NCI-H2227 treated with DMSO at 0.1 percent for 48 hours (cell line): ENCODE results near the gene OBP2B.
"Not testable (repeated sequence)": the region's sequence is repeated elsewhere in the genome, so short reads cannot be mapped to it uniquely, and the experiment has no call there.

Experiments used
- DNase-seq: peaks from one replicate; lab custom pipeline; 2025; lab: John Stamatoyannopoulos, UW

The OBP2B gene, protein sequence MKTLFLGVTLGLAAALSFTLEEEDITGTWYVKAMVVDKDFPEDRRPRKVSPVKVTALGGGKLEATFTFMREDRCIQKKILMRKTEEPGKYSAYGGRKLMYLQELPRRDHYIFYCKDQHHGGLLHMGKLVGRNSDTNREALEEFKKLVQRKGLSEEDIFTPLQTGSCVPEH

DNA sequence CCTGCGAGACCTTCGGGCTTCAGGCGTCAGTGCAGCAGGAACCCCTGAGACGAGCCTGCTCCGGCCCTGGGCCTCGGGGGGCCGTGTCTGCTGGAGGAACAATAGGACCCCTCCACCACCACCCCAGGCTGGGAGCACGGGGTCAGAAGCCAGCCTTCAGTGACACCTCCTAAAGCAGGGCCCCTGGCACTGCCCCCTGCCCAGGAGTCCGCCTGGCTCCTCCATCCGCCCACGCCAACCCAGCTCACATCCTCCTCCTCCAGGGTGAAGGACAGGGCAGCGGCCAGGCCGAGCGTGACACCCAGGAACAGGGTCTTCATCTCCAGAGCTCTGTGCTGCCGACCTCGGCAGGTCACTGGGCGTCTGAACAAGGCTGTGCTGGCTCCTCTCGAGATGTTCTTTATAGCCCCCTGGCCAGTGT is at the start of gene OBP2B:
TSS of gene OBP2B (minus strand) at position 371 of the 421 bp plus-strand sequence. CDS start at position 320, 51 bp downstream.
- DNase-seq = not testable (repeated sequence)

DNA sequence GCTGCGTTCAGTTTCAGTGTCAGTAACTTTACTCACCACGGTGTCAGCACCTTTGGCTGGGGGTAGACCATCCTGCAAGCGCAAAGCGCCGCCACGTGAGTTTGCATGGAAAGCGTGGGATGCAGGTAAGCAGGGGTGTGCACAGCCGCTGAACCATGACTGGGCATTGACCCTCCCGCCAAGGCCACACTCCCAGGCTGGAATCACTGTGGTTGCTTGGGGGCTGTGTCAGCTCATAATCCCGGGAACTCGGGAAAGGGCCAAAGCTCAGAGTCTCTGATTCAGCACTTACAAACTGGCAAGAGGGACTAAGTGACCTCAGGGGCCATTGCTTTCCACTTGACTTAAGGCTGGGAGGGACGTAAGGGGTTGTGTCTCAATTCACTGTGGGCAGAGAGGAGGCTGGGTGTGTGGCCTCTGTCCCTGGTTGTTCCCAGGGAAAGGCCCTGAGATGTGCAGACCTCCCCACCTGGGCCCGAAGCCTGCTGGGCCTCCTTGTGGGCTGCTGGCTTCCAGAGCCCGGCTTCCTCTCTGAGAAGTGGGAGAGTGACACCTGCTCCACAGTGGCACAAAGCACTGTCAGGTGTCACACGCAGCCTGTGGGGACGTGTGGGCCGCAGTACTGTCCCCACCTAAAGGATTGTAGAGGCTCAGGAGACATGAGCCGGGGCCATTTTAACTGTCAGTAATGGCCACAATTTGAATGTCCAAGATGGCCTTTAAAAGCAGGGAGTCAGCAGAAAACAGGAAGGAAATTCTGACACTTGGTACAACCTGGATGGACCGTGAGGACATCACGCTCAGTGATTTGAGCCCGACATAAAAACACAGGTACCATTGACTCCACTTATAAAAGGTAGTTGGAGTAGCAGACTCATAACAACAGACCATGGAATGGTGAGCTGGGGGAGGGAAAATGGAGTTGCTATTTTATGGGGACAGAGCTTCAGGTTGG is 49.3 kb upstream of the OBP2B start:
- DNase-seq = no peak

GRCh38 chr9:133257465-133257956 is 48.5 kb upstream of the OBP2B start:
- no peak for DNase-seq

- no peak for DNase-seq
These were observed 47.6 kb upstream of the OBP2B start for GRCh38 chr9:133256686-133257091.

DNA sequence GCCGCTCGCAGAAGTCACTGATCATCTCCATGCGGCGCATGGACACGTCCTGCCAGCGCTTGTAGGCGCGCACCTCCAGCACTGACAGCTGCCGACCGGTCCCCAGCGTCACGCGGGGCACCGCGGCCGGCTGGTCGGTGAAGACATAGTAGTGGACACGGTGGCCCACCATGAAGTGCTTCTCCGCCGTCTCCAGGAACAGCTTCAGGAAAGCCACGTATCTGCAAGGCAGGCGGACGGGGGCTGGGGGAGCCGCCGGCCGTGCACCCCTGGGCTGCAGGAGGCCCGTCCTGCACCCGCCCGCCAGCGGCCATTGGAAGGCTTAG is 47.0 kb upstream of the OBP2B start:
- DNase-seq = no peak

GRCh38 chr9:133255371-133256135 is 46.5 kb upstream of the OBP2B start:
- DNase-seq = no peak

- no peak for DNase-seq
These were observed 45.4 kb upstream of the OBP2B start for GRCh38 chr9:133254471-133254870.

- no peak for DNase-seq
These were observed 44.2 kb upstream of the OBP2B start for GRCh38 chr9:133253268-133253667.

DNA sequence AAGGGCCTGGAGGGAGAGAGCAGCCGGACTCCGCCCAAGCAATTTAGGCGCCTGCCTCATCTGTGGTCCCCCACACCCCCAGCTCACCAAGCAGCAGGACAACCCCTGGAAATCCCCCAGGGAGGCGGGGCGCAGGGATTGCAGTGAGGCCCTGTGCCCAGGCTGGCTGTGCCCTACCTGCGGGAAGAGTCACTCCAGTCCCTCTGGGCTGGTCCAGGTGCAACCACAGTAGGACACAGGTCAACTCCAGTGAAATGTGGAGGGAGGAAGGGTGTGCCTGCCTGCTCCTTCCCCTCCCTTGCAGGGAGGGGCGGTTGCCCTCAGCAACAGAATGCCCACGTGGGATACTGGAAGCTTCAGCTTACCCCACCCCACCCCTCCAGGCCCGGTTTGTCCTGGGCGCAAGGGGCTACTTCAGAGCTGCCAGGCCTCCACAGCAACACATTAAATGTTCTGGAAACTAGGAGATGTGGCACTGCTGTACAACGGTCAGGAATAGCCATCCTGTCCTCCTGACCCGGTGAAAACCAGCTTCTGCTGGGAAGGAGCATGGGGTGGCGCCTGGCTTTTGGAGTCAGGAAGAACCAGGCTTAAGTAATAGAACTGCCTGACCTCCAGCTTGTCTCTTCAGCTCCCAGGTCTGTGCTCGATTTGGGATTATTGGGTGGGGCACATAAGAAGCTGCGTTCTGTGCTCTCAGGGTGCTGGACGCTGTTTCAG is 43.4 kb upstream of the OBP2B start:
- no peak for DNase-seq

- DNase-seq = no peak
These were observed 42.7 kb upstream of the OBP2B start for GRCh38 chr9:133251773-133252172.

GRCh38 chr9:133251221-133251620 is 42.2 kb upstream of the OBP2B start:
- DNase-seq = not testable (repeated sequence)

GRCh38 chr9:133250741-133251170 is 41.7 kb upstream of the OBP2B start:
- no peak for DNase-seq

DNA sequence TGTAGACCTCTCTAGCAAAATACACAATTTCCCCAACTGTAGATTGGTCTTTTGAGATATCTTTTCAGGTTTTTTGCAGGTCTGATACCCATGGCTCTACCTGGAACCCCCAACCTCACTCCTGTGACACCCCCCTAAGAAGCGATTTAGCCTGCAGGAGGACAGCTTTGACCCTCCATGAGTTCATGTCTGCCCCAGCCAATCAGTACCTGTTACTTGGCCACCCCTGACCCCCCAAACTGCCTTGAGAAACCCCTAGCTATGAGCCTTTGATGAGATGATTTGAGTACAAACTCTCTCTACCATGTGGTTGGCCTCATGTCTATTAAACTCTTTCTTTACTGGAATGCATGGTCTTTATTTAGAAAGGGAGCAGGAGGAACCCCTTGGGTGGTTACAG is 40.3 kb upstream of the OBP2B start:
- no peak for DNase-seq

DNA sequence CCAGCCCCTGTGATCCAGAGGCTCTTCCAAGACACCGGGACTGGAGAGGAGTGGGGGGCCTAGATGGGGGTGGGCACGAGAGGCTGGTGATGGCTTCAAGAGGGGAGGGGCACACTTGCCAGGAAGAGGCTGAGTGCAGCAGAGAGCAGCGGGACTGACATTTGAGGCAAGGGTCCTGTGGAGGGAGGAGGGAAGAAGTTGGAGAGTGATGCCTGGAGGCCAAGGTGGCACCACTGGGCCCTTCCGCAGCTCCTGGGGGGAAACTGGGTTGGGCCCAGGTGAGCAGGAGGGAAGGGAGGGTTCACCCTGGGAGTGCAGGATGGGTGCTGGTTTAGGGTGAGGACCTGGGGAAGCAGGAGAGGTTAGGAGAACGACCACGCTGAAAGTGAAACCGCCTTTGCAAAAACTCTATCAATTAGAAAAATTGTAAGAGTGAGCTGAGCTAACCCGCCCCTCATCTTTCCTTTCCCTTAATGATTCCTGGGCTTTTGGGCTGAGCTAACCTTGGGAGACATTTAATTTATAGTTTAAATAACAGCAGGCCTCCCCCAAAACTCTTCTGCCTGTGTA is 39.8 kb upstream of the OBP2B start:
- DNase-seq = no peak

DNA sequence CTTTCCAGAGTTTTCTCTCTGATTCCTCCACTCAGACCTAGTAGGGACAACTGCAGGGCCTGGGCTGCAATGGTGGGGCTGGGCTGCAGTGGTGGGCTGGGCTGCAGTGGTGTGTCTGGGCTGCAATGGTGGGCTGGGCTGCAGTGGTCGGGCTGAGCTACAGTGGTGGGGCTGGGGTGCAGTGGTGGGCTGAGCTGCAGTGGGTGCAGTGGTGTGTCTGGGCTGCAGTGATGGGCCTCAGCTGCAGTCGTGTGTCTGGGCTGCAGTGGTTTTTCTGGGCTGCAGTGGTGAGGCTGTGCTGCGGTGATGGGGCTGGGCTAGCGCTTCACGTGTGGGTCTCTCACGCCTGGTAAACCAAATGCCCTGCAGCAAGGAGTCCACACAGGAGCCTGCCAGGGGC is 38.6 kb upstream of the OBP2B start:
- DNase-seq = no peak

DNA sequence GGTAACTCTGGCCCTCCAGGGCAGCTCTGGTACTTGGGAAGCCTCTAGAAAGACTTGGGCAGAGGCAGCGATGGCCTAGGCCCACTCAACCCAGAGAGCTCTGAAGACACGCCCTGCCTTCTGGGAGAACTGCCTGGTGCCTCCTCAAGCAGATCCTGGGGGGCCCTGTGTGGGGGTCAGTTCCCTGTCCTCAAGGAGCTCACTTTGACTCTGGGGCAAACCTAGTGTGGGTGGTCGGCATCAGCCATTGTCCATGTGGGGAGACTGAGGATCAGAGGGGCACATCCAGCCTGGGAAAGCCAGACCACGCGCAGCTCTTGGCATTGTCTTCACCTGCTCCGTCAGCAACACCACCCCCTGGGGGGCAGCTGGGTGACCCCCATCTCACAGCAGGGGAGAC is 37.9 kb upstream of the OBP2B start:
- no peak for DNase-seq

DNA sequence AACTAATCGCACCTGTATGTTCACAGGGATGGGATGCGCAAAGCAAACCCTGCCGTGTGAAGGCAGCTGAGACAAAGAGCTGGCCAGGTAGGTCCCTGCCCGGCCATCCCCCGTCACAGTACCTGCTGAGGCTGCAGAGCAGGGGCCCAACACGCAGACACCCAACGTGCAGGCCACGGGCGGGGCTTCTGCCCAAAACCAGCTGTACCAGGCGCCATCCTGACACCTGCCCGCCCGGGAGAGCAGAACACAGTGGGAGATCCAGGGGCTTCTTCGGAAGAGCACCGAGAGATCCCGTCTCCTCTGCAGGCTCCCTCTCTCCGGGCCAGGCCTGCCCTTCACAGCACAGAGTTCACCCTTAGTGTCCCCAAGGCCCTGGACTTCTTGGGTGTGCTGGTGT is 37.5 kb upstream of the OBP2B start:
- DNase-seq = no peak

GRCh38 chr9:133242991-133243390 is 33.9 kb upstream of the OBP2B start:
- DNase-seq = no peak

DNA sequence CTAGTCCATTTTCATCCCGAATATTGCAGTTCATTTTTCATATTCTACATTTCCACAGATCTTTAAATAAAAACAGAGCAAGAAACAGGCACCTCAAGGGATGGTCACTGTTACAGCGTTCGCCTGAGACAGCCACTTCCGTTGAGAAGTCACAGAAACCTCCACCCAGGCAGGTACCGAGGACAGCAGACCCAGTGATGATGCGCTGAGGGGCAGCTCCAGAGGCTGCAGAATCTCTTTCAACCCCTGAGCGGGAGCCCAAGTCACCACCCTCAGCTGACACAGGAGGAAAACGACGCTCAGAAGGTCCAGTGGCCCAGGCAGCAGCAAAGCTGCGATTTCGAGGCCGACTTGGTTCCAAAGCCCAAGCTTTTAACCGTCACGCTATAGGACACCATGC is 33.2 kb upstream of the OBP2B start:
- no peak for DNase-seq

- DNase-seq = no peak
These were observed 30.6 kb upstream of the OBP2B start for GRCh38 chr9:133239533-133240090.

- DNase-seq = no peak
These were observed 29.9 kb upstream of the OBP2B start for GRCh38 chr9:133238851-133239532.
